Activated T-cell treated with anti-CD3 and anti-CD28 coated beads, Interleukin-2, amount 50 U/mL, for 1 hour (primary cell): Measurements from ENCODE around the gene SHROOM2.

Experiments used
- DNase-seq: peaks from one replicate; pipeline ENCODE4 v3.0.0-alpha.2; 2020

SHROOM2 gene

DNA sequence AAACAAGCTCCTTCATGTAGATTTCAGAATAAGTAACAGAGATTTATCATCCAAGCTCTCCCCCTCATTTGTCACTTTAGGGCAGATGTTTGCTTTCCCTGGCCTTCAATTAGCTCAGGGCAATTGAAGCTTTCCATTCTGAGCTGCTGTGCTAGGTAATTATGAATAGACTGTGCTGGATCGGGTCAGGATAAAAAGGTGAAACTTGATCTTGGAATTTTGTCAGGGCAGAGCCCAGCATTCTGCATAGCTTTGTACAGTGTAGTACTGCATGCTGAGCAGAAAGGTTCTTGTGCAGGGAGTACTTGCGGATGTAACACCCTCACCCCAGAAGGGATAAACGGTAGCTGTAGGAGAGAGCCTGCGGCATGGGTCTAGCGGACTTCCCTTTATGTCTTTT, 116.9 kb downstream of the SHROOM2 start:
- no peak for DNase-seq

DNA sequence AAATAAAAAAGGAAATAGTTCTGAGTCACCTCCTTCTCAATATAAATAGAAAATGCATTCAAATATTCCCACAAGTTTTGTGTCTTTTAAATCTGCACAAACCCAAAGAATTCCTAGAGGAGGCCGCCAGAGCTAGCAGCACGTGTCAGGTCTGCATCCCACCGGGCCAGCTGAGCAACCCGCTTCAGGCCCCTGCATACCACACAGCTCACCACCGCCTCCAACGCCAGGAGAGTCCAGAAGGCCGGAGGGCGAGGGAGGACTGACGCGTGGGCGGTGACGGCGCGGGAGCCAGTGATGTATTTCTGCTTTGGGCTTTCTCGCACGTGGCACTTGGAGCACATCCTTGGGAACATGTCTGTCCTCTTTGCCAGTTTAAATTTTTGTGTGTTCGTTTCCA, 119.1 kb downstream of the SHROOM2 start:
- no peak for DNase-seq

DNA sequence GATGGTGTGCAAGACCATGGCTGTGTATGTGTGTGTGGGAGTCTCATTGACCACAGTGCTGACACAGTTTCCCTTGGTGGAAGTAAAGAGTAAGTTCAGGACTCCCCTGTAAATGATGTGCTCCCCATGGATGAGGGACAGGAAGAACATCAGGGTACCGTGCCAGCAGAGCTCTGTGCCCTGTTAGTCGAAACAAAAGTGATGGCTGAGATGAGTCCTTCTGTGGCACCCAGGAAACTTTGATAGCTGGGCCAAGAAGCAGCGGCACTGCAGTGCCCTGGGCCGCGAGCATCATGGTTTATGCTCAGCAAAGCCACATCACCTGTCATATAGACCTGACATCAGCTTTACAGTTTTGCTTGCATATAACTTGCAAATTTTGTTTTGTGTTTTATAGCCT, 119.5 kb downstream of the SHROOM2 start:
- no peak for DNase-seq

DNA sequence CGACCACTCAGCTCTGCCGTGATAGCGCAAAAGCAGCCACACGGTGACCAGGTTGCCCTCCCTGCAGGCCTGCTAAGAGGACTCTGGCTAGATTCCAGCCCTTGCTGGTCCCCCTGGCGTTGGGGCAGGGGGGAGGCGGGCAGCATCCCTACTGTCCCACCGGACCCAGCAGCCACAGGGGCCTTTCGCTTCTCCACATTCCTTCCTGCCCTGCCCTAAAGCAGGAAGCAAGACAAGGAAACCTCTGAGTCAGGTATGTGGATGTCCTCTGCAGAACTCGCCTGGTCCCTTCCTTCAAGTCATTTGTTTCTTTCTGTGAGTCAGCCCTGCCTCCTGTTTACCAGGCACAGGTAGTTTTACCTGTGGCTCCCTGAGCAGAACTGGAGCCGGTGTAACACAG, 120.7 kb downstream of the SHROOM2 start:
- no peak for DNase-seq

DNA sequence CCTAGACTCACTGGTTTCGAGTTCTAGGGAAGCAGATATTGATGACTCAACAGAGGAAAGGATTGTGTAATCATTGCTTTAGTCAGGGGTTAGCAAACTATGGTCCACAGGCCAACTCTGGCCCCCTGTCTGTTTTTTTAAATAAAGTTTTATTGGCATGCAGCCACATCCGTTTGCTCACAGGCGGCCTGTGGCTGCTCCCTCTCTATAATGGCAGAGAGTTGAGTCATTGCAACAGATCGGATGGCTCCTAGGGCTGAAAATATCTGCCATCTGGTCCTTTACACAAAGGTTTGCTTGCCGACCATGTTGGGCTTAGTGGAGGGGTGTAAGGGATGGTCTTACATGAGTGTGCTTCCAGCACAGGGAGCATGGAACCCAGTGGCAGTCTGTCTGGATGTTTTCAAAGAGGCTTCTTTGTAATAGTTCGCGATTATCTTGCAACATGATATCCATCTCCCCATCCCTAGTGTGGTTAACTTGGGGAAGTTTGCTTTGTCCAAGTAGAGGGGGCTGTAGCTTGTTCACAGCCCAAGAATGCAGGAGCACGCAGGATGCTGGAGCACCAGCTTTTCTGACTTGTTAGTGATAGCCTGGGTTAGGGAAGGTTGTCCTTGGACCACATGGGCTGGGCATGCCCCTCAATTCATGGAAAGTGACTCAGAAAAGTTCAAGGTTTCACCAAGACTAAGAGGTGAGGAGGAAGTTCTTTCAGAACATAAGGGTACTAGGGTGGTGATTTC, 121.6 kb downstream of the SHROOM2 start:
- DNase-seq, result no peak

DNA sequence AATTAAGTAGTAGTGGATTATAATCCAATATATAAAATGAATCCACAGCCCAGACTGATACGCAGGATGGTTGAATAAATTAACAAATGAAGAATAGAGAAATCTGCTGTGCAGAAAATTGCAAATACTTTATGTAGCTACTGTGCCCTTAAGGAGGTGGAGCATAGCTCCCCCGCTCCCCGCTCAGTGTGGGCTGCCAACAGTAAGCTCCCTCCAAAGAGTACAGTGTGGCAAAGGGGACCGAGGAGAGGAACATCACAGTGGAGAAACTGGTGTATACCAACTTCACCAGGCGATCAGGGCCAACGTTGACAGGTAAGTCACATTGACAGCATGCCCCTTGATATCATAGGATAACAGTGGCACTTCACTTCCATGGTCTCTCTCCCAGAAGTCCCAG, 123.0 kb downstream of the SHROOM2 start:
- DNase-seq, result no peak

DNA sequence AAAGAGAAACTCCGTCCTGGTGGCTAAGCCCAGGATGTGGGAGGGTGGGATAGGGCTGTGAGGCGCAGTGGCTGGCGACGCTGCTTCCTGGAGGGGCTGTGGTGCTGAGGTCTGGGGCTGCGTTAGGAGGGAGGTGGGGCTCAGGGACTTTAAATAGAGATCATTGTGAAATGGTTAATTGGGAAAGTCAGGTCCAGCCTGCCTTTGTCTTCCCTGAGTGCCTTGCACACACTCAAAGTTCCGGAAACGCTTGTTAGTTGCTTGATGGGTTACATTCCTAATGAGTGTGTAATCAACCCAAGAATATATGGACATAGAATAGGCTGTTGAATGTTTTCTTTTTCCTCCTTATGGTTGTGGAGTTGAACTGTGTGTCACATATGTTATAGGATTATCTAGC, 125.3 kb downstream of the SHROOM2 start:
- no peak for DNase-seq

DNA sequence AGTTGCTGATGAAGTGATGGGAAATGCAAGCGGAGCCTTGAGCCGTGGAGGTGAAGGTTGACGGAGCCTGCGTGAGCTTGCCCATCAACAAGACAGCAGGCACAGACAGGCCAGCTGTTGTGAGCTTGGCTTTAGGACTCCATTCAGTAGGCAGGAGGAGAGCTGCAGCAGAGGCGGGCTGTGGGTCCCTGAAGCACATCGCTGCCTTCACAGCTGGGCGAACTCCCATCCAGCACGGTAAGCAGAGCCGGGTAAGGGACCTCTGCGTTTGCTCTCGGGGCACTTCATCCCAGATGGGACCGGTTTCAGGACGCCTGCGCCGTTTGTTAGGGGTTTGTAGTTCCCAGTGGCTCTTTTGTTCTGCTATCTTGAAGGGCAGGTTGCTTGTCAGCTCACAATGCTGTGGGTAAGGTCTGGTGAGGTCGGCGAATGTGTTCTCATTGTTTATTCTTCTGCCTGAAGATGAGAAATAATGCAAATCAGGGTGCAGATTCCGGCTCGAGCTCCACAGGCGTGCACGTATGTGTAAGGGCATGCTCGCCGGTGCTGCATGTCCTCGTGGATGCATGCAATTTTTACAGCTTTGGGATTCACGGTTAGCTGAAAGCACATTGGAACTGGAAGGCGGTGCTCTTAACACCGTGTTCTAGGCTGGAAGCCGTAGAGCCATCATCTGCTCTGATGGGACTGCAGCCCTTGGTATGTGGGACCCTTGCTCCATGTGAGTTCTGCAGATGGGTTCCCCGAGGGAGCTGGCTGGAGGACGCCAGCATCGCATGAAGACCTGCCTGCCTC, 126.3 kb downstream of the SHROOM2 start:
- DNase-seq, result no peak

DNA sequence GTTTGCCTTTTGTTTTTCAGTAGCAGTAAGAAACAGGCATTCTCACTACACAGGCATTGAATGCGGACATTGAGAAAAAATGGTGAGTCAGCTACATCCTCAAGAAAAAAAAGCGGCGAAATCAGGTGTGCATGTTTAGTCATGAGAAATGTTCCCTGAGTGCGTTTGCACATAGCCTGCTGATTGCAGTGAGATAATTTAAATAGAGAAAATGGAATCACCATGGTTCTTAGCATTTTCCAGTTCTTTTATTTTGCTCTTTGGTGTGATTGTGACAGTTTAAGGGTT, 126.9 kb downstream of the SHROOM2 start:
- DNase-seq, result no peak

DNA sequence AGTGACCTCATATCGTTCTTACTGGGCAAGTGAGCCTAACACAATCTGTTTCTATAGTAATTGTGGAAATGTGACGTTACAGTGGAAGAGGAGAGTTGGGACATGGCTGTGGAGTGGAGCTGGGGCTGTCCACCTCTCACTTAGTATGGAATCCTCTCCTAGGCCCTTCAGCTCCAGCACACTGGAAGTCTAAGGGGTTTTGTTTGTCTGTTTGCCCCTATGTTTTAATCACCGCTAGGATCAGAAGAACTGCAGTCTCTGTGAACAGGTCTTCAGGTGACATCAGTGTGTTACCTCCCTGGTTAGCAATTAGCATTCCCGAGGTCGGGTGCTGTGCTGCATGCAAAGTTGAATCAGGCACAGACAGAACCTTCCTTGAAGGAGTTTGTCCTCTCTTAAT, 131.6 kb downstream of the SHROOM2 start:
- no peak for DNase-seq

DNA sequence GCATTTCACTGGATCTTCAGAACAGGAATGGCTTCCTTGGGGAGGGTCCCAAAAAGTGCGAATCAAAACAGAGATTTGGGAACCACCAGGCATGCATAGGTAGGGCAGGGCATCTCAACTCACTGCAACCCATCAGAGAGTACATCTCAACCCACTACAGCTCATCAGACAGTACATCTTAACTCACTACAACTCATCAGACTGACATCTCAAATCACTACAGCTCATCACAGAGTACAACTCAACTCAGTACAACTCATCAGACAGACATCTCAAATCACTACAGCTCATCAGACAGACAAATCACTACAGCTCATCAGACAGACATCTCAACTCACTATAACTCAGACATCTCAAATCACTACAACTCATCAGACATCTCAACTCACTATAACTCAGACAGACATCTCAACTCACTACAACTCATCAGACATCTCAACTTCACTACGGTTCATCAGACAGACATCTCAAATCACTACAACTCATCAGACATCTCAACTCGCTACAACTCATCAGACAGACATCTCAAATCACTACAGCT, 133.5 kb downstream of the SHROOM2 start:
- DNase-seq, result no peak

DNA sequence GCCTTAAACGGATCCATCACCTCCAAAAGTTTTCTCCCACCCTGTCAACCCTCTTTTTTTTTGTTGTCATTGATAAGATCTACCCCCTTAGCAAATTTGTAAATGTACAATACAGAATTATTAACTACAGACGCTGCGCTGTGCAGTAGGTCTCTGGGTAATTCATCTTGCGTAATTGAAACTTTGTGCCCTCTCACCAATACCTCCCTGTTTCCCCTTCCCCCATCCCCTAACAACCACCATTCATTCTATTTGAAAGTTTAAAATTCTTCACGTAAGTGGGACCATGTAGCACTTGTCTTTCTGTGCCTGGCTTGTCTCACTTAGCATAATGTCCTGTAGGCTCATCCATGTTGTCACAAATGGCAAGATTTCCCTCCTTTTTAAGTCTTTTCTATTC, 135.2 kb downstream of the SHROOM2 start:
- no peak for DNase-seq

DNA sequence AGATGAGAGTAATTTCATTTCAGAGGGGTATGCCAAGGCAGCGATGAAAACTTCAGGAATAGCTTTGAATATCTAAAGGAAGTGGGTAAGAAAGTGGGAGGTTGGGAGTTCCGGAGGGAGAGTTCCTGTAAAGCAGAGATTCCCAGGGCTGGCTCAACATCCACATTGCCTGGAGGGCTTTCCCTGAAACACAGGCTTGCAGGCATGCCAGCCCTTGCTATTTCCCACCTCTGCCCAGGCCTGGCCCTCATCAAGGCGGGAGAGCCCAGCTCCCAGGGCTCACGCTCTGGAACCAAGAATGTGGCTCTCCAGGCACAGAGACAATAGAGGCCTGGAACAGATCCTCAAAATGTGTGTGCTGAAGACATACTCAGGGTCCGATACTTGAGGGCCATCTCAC, 137.1 kb downstream of the SHROOM2 start:
- DNase-seq, result no peak

DNA sequence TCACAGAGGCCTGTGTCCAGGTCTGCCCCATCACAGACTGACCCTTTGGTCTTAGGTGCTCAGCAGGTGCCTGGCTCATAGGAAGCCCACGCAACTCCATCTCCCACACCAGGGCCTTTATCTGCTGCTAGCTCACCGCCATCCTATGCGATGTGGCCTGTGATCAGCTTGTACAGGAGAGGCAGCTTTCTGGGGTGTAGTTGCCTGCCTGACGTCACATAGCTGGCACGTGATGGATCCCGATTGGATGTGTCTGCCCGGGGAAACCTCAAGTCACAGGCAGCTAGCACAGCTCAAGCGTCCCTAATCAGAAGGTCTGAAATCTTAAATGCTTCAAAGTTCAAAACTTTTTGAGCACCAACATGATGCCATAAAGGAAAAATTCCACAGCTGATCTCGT, 139.8 kb downstream of the SHROOM2 start:
- no peak for DNase-seq

DNA sequence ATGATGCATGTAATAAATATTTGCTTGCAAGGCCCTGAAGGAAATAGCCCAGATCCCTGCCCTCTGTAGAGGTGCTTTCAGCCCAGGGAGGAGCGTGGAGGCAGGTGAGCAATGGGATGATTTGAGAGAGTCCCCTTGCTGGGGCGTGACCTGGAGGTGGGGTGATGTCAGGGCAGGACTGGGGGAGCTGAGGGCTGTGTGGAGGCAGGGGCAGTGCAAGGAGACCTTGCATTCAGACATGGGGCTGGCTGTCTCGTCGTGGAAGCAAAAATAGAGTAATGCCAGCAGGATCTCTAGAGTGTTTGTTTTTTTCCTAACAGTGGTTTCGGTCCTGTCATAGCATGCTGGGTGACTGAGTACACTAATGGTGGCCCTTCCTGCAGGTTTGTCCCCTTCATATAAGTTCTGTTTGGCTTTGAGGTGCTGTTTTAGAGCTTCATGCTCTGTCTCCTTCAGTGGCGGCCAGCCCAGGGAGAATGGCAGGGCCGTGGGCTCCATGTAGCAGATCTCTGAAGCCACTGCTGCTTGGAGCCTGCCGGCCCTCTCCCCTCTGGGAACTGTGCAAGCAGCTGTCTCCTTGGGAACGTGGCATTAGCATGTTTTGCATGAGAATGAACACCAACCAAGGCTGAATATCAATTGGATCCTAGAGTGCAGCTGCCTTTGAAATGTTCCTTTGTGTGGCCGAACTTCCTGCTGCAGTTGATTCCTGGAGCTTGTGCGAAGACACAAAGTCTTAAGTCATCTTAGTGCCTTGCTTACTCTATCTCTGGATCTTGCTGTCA, 141.7 kb downstream of the SHROOM2 start:
- DNase-seq, result no peak

DNA sequence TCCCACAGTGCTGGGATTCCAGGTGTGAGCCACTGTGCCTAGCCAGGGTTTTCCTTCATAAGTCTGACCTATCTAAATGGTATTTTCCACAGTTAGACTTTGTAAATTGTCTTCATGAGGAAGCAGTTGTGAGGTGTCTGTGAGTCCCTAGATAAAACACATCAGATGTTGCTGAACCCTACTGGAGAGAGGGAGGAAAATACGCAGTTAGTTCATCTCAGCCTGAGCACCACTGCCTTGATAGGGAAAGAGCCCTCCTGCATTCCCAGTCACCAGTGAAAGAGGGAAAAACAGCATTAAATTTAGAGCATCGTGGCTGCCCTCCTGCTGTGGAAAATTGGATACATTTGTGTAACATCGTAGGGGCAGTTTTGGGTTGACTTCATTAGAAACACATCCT, 149.2 kb downstream of the SHROOM2 start:
- DNase-seq, result no peak

DNA sequence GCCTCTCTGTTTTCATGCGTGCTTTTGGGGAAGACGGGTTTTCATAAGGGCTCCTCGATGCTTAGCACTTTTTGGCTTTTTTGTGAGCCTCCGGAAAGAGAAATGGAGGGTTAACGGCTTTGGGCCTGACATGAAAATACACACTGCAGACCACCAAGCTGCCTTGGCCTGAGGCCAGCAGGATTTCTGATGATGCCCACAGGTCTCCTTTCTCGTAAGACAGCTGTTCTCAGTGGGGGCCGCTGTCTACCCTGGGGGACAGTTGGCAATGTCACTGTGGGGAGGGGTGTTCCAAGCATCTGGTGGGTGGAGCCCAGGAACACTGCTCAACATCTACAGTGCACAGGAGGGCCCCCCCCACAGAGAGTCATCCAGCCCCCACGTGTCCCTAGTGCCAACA, 151.5 kb downstream of the SHROOM2 start:
- no peak for DNase-seq

DNA sequence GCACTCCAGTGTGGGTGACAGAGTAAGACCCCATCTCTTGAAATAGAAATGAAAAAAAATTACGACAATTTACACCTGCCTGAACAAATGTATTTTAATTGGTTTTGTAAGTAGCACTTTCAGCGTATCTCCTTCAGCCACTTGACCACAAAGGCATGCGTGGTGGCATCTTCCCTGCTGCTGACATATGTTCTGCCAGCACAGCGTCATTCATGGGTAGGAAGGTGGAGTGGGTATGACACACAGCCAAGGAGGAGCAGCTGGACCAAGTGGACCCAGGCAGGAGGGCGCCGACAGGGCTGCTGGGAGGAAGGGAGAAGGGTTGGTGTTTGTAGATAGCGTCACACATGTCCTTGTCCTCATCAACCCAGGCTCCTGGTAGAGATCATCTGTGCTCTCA, 152.3 kb downstream of the SHROOM2 start:
- DNase-seq, result no peak

DNA sequence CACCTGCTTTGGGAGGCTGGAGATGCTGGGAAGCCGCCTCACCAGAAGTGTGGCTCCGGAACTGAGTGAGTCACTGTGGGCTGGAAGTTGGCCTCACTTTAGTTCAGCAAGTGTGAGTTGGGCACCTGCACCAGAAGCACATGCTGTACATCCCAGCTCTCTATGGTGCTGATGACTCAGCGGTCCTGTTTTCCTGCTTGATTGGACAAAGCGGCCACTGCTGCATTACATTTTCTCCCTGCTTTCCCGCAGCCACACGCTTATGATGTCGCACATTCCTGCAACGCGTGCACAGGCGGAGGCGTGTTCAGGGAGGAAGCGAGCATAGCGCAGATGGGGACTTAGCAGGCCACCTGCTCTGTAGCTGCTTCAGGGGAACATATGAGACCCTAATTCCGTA, 154.2 kb downstream of the SHROOM2 start:
- no peak for DNase-seq

DNA sequence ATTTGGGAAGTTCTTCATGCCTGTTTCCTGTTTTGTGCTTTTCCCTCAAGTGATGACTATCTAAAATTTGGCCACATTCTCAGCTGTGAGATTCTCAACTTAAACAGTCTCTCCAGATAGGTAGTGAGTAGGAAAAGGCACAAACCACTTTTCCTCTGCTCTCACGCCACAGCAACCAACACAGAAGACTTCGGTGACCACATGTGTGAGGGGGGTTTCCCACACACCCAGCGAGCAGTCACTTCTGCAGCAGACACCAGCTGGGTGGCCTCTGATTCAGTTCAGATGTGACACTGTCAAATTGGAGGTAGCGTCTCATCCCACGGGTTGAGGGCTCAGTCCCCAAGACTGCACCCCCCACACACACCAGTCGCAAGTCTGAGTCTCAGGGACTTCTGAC, 155.9 kb downstream of the SHROOM2 start:
- peak; percentile 24 for DNase-seq

DNA sequence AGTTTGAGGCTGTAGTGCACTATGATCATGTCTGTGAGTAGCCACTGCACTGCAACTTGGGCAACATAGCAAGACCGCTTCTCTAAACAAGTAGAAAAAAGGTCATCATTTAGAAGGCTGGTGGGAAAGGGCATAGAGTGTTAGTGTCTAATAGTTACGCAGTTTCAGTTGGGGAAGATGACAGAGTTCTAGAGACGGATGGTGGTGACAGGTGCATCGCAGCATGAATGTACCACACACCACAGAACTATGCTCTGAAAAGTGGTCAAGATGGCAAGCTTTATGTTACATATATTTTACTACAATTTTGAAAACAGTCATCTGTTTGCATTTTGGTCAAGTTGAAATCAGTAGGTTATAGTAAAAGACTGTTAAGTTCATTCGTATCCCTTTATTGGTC, 157.2 kb downstream of the SHROOM2 start:
- DNase-seq, result no peak

DNA sequence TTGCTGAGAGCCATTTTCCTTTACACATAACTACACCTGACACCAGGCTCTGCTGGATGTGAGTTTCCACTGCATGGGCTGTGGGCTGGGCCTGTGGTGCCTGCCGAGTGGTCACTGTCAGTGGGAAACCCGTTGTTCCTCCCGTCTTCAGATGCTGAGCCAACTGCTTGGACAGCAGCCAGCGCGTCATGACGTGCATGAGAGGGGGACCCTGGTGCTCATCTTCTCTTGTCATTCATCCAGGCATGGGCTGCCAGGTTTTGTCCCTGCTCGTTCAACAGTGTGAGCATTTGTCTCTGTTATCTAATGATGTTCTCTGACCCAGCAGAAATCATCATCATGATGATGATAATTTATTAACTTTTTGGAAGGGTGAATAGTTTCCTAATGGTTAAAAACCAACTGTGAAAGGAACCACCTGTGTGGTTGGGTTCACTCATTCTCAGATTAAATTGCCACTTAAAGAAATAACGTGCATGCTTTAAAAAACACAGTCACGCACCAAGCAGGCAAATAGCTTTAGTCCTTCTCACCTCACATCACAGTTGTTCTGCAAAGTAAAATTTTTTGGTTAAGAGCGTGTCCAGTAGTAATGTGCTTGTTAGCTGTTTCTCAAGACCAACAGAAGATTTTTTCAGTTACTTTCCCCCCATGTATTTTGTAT, 161.0 kb downstream of the SHROOM2 start:
- DNase-seq, result no peak

DNA sequence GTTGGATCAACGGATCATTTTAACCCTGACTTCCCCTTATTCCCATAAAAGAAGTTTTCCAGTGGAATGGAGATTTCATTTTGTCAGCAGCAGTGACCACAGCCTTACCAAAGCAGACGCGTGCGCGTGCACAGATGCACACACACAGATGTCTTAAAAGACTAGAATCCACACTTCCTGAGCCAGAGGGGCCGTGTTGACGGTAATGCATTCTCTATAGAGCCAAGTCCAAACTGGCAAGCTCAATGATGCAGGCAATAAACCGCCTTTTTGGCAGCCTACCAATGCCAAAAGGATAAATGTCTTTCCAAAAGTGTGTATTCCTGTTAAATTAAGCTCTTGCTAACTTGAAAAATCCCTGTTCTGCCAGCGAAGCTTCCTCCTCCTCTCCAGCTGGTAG, 162.2 kb downstream of the SHROOM2 start:
- no peak for DNase-seq
